Measurements from ENCODE around the gene COPE.
"Not testable (repeated sequence)": the region's sequence is repeated elsewhere in the genome, so short reads cannot be mapped to it uniquely, and the experiment has no call there.

The COPE gene

GRCh38 chr19:18919900-18920214, 670 bp upstream of the COPE start:
- no peak for DNase-seq (ENCODE audit: low read depth in 2 of 2)
- H3K4me3 ChIP-seq (replicated peaks in 1 of 2; ENCODE audit: low read depth in 2 of 2, low read length in 2 of 2), result peak overlapping the region; percentile 70 to 99
- TF ChIP-seq CTCF (IDR thresholded peaks at IDR 0.05; ENCODE audit: low read depth, low read length), result no peak

GRCh38 chr19:18917593-18917992, 1.6 kb downstream of the COPE start:
- not testable (repeated sequence) for DNase-seq (ENCODE audit: low read depth in 2 of 2)
- peak overlapping the region in 1 of 2 donors; percentile 21 for H3K4me3 ChIP-seq (replicated peaks in 1 of 2; ENCODE audit: low read depth in 2 of 2, low read length in 2 of 2)

DNA sequence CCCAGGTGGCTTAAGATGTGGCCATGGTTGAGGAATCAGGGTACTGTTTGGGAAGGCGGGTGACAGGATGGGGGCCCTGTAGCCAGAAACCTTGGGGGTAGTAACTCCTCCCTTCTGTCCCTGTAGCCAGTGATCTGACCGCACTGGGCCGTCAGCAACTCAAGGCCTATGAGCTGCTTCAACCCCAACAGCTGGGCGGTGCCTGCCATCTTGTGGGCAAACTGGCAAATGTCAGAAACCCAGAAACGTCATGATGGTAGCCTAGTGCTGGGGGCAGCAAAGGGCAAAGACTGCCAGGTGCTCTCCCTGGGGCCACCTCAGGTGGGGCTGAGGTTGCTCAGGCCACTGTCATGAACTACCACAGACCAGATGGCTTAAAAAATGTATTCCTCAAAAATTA, 3.5 kb downstream of the COPE start:
- peak; percentile 44 to 56 for DNase-seq (ENCODE audit: low read depth in 2 of 2)
- TF ChIP-seq CTCF (IDR thresholded peaks at IDR 0.05; ENCODE audit: low read depth, low read length), result no peak
- H3K4me3 ChIP-seq (replicated peaks in 1 of 2; ENCODE audit: low read depth in 2 of 2, low read length in 2 of 2), result no peak overlapping the region

DNA sequence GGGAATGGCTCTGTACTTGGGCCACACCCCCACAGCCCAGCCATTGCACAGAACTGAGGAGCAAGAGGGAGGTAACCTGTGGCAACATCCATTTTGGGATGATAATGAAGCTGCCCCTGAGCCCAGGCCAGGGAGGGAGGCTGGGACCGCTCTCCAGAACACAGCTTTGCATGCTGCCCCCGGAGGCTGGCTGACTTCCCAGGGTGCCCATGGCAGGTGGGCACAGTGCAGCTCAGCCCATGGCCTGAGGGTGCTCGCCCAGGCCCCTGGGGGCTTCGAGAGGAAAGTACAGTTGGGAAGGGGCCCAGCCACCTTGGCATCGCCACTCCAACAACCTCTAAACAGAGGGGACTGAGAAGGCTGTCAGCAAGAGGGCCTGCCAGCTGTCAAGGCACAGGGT, 5.7 kb downstream of the COPE start:
- DNase-seq (ENCODE audit: low read depth in 2 of 2), result no peak
- no peak overlapping the region for H3K4me3 ChIP-seq (replicated peaks in 1 of 2; ENCODE audit: low read depth in 2 of 2, low read length in 2 of 2)
- TF ChIP-seq CTCF (IDR thresholded peaks at IDR 0.05; ENCODE audit: low read depth, low read length), result no peak

GRCh38 chr19:18912933-18913332, 6.3 kb downstream of the COPE start:
- TF ChIP-seq CTCF (IDR thresholded peaks at IDR 0.05; ENCODE audit: low read depth, low read length), result no peak
- DNase-seq (ENCODE audit: low read depth in 2 of 2), result no peak

GRCh38 chr19:18910801-18911436, 8.3 kb downstream of the COPE start:
- no peak overlapping the region for H3K4me3 ChIP-seq (replicated peaks in 1 of 2; ENCODE audit: low read depth in 2 of 2, low read length in 2 of 2)
- no peak for DNase-seq (ENCODE audit: low read depth in 2 of 2)
- TF ChIP-seq CTCF (IDR thresholded peaks at IDR 0.05; ENCODE audit: low read depth, low read length), result no peak

More at GRCh38 chr19:18912933-18913332, 6.3 kb downstream of the COPE start:
- no peak overlapping the region for H3K4me3 ChIP-seq (replicated peaks in 1 of 2; ENCODE audit: low read depth in 2 of 2, low read length in 2 of 2)

- H3K4me3 ChIP-seq (replicated peaks in 1 of 2; ENCODE audit: low read depth in 2 of 2, low read length in 2 of 2), result no peak overlapping the region
- no peak for DNase-seq (ENCODE audit: low read depth in 2 of 2)
- no peak for TF ChIP-seq CTCF (IDR thresholded peaks at IDR 0.05; ENCODE audit: low read depth, low read length)
Observed at GRCh38 chr19:18910010-18910409, 9.2 kb downstream of the COPE start.

All from cardiac fibroblast (primary cell).